SK-N-SH treated with all-trans-retinoic acid at 6 μM for 48 hours (cell line): ENCODE results near the gene ZBTB7A.

ENCODE experiments used
- ATAC-seq: fragments of 200-7000 bp; cut with Tn5 transposase; 3 replicates; pipeline ENCODE4 v1.9.1; 2020; ENCODE audit warnings: mild to moderate bottlenecking, moderate library complexity
- ARNTL ChIP-seq: fragments of 450-650 bp; formaldehyde crosslinking; IDR thresholded peaks from 2 replicates; pipeline ENCODE4 v1.5.0; 2020; ENCODE audit warnings: low read depth, mild to moderate bottlenecking, moderate library complexity, borderline replicate concordance
- BACH2 ChIP-seq: fragments of 250-450 bp; sonication (Bioruptor Pico); IDR thresholded peaks from 2 replicates; pipeline ENCODE4 v1.9.0; 2021; ENCODE audit warnings: mild to moderate bottlenecking, borderline replicate concordance
- CREB5 ChIP-seq: fragments of 250-450 bp; sonication (Bioruptor Pico); IDR thresholded peaks from 2 replicates; pipeline ENCODE4 v1.5.1; 2020; ENCODE audit warnings: low read depth, mild to moderate bottlenecking, moderate library complexity
- CSRNP3 ChIP-seq: fragments of 250-450 bp; sonication (Bioruptor Pico); IDR thresholded peaks from 2 replicates; pipeline ENCODE4 v1.5.1; 2021; ENCODE audit warnings: mild to moderate bottlenecking, moderate library complexity
- ISL1 ChIP-seq: fragments of 250-450 bp; sonication (Bioruptor Pico); IDR thresholded peaks from 2 replicates; pipeline ENCODE4 v2.1.2; 2022; ENCODE audit warnings: mild to moderate bottlenecking, moderate library complexity
- OSR1 ChIP-seq: fragments of 250-450 bp; sonication (Bioruptor Pico); IDR thresholded peaks from 2 replicates; pipeline ENCODE4 v1.8.0; 2022; ENCODE audit warnings: moderate library complexity, mild to moderate bottlenecking, inconsistent platforms
- PATZ1 ChIP-seq: fragments of 250-450 bp; sonication (Bioruptor Pico); IDR thresholded peaks from 2 replicates; pipeline ENCODE4 v1.8.0; 2020; ENCODE audit warnings: mild to moderate bottlenecking, moderate library complexity, borderline replicate concordance
- SNAI2 ChIP-seq: fragments of 250-450 bp; sonication (Bioruptor Pico); IDR thresholded peaks from 2 replicates; pipeline ENCODE4 v1.5.0; 2020; ENCODE audit warnings: mild to moderate bottlenecking, moderate library complexity
- TCF4 ChIP-seq: fragments of 250-450 bp; sonication (Bioruptor Pico); IDR thresholded peaks from 2 replicates; pipeline ENCODE4 v1.8.0; 2021; ENCODE audit warnings: mild to moderate bottlenecking, moderate library complexity, borderline replicate concordance
- TOX ChIP-seq: fragments of 250-450 bp; sonication (Bioruptor Pico); IDR thresholded peaks from 2 replicates; pipeline ENCODE4 v1.8.0; 2021; ENCODE audit warnings: mild to moderate bottlenecking, moderate library complexity, borderline replicate concordance
- TSHZ2 ChIP-seq: fragments of 250-450 bp; sonication (Bioruptor Pico); IDR thresholded peaks from 2 replicates; pipeline ENCODE4 v1.5.0; 2020; ENCODE audit warnings: mild to moderate bottlenecking, moderate library complexity
- ZC3H10 ChIP-seq: fragments of 250-450 bp; sonication (Bioruptor Pico); IDR thresholded peaks from 2 replicates; pipeline ENCODE4 v1.5.1; 2021; ENCODE audit warnings: mild to moderate bottlenecking, moderate library complexity
- ZFP3 ChIP-seq: fragments of 250-450 bp; sonication (Bioruptor Pico); IDR thresholded peaks from 2 replicates; pipeline ENCODE4 v1.5.0; 2020; ENCODE audit warnings: mild to moderate bottlenecking, moderate library complexity
- ZFP30 ChIP-seq: fragments of 450-650 bp; formaldehyde crosslinking; IDR thresholded peaks from 2 replicates; pipeline ENCODE4 v1.5.0; 2022; ENCODE audit warnings: mild to moderate bottlenecking, moderate library complexity
- ZNF565 ChIP-seq: fragments of 450-650 bp; formaldehyde crosslinking; conservative IDR thresholded peaks from 2 replicates; pipeline ENCODE4 v1.5.0; 2020; ENCODE audit warnings: low read depth, mild to moderate bottlenecking, moderate library complexity
- ZNF70 ChIP-seq: fragments of 450-650 bp; formaldehyde crosslinking; IDR thresholded peaks from 2 replicates; pipeline ENCODE4 v1.5.0; 2020; ENCODE audit warnings: mild to moderate bottlenecking, moderate library complexity

The ZBTB7A gene

GRCh38 chr19:4115050-4115817, 48.5 kb upstream of the ZBTB7A start (continued):
- TF ChIP-seq OSR1, result no peak
- TF ChIP-seq, all 23 proteins: peak for 0

GRCh38 chr19:4114181-4114580, 47.5 kb upstream of the ZBTB7A start:
- TF ChIP-seq ZFP30 (CRISPR knock-in tag), result no peak
- no peak for TF ChIP-seq SNAI2
- TF ChIP-seq, all 23 proteins: peak for 0
- ATAC-seq, result no peak

- TF ChIP-seq TCF4 (CRISPR knock-in tag) (no peak), TSHZ2 (CRISPR knock-in tag) (no peak), PATZ1 (CRISPR knock-in tag) (no peak), SNAI2 (no peak), ISL1 (CRISPR knock-in tag) (no peak), CSRNP3 (CRISPR knock-in tag) (no peak), TOX (CRISPR knock-in tag) (no peak), ZC3H10 (CRISPR knock-in tag) (no peak), ARNTL (CRISPR knock-in tag) (no peak), BACH2 (CRISPR knock-in tag) (no peak), ZNF565 (CRISPR knock-in tag) (no peak)
- TF ChIP-seq, all 23 proteins: peak for 0
- no peak for ATAC-seq
Measured at GRCh38 chr19:4113398-4114088, 46.8 kb upstream of the ZBTB7A start.

- no peak for TF ChIP-seq ZFP3 (CRISPR knock-in tag)
- no peak for TF ChIP-seq TSHZ2 (CRISPR knock-in tag)
- no peak for TF ChIP-seq ZC3H10 (CRISPR knock-in tag)
- no peak for TF ChIP-seq CREB5 (CRISPR knock-in tag)
- no peak for TF ChIP-seq ZNF70 (CRISPR knock-in tag)
- TF ChIP-seq CSRNP3 (CRISPR knock-in tag), result no peak
- no peak for ATAC-seq
Measured at GRCh38 chr19:4112367-4112766, 45.7 kb upstream of the ZBTB7A start.
